Measurements from ENCODE around the gene MMGT1.

Gene MMGT1

GRCh38 chrX:135977611-135978010, 3.8 kb upstream of the MMGT1 start:
- TF ChIP-seq EGR1 (IDR thresholded peaks at IDR 0.05) (no peak), FOXM1 (IDR thresholded peaks at IDR 0.05; ENCODE audit: borderline replicate concordance, low read depth) (no peak), TEAD4 (IDR thresholded peaks at IDR 0.05) (no peak), NFIC (IDR thresholded peaks at IDR 0.05) (no peak), RAD21 (IDR thresholded peaks at IDR 0.05; ENCODE audit: low read depth) (no peak), YY1 (IDR thresholded peaks at IDR 0.05; ENCODE audit: low read depth) (no peak), EP300 (IDR thresholded peaks at IDR 0.05; ENCODE audit: borderline replicate concordance) (no peak), ZBTB7A (IDR thresholded peaks at IDR 0.05; ENCODE audit: low read depth) (no peak), CEBPB (IDR thresholded peaks at IDR 0.05) (no peak), TAF1 (IDR thresholded peaks at IDR 0.05; ENCODE audit: low read depth) (no peak), CREB1 (IDR thresholded peaks at IDR 0.05; ENCODE audit: low read depth) (no peak), TCF12 (IDR thresholded peaks at IDR 0.05; ENCODE audit: low read depth) (no peak)
- TF ChIP-seq, protein P1, sequence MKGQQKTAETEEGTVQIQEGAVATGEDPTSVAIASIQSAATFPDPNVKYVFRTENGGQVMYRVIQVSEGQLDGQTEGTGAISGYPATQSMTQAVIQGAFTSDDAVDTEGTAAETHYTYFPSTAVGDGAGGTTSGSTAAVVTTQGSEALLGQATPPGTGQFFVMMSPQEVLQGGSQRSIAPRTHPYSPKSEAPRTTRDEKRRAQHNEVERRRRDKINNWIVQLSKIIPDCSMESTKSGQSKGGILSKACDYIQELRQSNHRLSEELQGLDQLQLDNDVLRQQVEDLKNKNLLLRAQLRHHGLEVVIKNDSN (IDR thresholded peaks at IDR 0.05) = no peak
- TF ChIP-seq, protein P2, sequence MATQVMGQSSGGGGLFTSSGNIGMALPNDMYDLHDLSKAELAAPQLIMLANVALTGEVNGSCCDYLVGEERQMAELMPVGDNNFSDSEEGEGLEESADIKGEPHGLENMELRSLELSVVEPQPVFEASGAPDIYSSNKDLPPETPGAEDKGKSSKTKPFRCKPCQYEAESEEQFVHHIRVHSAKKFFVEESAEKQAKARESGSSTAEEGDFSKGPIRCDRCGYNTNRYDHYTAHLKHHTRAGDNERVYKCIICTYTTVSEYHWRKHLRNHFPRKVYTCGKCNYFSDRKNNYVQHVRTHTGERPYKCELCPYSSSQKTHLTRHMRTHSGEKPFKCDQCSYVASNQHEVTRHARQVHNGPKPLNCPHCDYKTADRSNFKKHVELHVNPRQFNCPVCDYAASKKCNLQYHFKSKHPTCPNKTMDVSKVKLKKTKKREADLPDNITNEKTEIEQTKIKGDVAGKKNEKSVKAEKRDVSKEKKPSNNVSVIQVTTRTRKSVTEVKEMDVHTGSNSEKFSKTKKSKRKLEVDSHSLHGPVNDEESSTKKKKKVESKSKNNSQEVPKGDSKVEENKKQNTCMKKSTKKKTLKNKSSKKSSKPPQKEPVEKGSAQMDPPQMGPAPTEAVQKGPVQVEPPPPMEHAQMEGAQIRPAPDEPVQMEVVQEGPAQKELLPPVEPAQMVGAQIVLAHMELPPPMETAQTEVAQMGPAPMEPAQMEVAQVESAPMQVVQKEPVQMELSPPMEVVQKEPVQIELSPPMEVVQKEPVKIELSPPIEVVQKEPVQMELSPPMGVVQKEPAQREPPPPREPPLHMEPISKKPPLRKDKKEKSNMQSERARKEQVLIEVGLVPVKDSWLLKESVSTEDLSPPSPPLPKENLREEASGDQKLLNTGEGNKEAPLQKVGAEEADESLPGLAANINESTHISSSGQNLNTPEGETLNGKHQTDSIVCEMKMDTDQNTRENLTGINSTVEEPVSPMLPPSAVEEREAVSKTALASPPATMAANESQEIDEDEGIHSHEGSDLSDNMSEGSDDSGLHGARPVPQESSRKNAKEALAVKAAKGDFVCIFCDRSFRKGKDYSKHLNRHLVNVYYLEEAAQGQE (IDR thresholded peaks at IDR 0.05; ENCODE audit: low read depth) = no peak
- TF ChIP-seq, protein P3, sequence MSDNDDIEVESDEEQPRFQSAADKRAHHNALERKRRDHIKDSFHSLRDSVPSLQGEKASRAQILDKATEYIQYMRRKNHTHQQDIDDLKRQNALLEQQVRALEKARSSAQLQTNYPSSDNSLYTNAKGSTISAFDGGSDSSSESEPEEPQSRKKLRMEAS (IDR thresholded peaks at IDR 0.05) = no peak

DNA sequence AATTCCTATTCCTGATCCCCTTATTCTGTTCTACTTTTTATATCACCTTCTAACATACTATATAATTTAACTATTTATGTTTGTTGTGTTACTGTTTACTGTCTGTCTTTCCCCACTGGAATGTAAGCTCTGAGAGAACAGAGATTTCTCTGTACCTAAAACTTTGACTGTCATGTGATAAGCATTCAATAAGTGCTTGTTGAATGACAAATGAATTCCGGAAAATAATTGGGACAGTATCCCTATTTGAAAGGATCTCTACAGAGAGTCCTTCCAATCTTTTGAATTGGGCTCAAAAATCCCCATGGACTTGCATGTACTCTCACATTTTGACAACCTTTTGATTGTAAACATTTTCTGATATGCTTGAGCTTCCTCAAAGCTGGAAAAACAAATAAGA, 1.6 kb upstream of the MMGT1 start:
- no peak for TF ChIP-seq YY1 (IDR thresholded peaks at IDR 0.05; ENCODE audit: low read depth)
- TF ChIP-seq NFIC (IDR thresholded peaks at IDR 0.05) = no peak
- no peak for TF ChIP-seq ZBTB7A (IDR thresholded peaks at IDR 0.05; ENCODE audit: low read depth)
- no peak for TF ChIP-seq EGR1 (IDR thresholded peaks at IDR 0.05)
- TF ChIP-seq, protein P2 (IDR thresholded peaks at IDR 0.05; ENCODE audit: low read depth) = no peak

GRCh38 chrX:135974279-135974856, 580 bp upstream of the MMGT1 start:
- TF ChIP-seq EGR1 (IDR thresholded peaks at IDR 0.05) = no peak
- TF ChIP-seq, protein P3 (IDR thresholded peaks at IDR 0.05) = no peak
- TF ChIP-seq, protein P2 (IDR thresholded peaks at IDR 0.05; ENCODE audit: low read depth) = no peak
- TF ChIP-seq TCF12 (IDR thresholded peaks at IDR 0.05; ENCODE audit: low read depth) = no peak
- TF ChIP-seq FOXM1 (IDR thresholded peaks at IDR 0.05; ENCODE audit: borderline replicate concordance, low read depth) = no peak
- TF ChIP-seq ZBTB7A (IDR thresholded peaks at IDR 0.05; ENCODE audit: low read depth) = no peak
- TF ChIP-seq YY1 (IDR thresholded peaks at IDR 0.05; ENCODE audit: low read depth) = no peak
- no peak for TF ChIP-seq TAF1 (IDR thresholded peaks at IDR 0.05; ENCODE audit: low read depth)
- TF ChIP-seq NFIC (IDR thresholded peaks at IDR 0.05) = no peak
- no peak for TF ChIP-seq TEAD4 (IDR thresholded peaks at IDR 0.05)
- TF ChIP-seq CREB1 (IDR thresholded peaks at IDR 0.05; ENCODE audit: low read depth) = no peak
- no peak for TF ChIP-seq EP300 (IDR thresholded peaks at IDR 0.05; ENCODE audit: borderline replicate concordance)
- TF ChIP-seq CEBPB (IDR thresholded peaks at IDR 0.05) = no peak

DNA sequence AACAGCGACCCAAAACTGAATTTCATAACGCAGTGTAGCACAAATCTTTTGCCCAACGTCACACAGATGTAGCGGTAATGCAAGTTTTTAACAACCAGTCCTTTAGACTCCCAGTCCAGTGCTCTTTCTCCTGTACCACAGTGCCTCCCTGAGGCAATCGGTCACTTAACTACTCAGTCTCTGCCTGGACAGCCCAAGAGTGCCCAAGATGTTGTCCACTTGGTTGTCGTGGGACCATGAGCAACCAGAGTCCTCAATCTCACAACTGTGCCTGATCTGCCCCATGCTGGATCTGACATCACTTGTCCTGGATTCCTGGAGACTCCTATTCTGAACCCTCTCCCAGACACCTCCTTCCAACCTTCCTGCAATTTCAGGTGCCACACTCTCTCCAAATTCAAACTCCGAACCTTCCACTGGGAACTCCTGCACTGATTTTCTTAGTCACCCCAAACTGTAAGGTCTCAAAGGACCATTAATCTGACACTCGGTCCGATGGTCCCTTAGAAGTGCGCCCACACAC, 702 bp downstream of the MMGT1 start:
- TF ChIP-seq TCF12 (IDR thresholded peaks at IDR 0.05; ENCODE audit: low read depth) = no peak
- no peak for TF ChIP-seq EP300 (IDR thresholded peaks at IDR 0.05; ENCODE audit: borderline replicate concordance)
- TF ChIP-seq TEAD4 (IDR thresholded peaks at IDR 0.05) = no peak
- no peak for TF ChIP-seq ZBTB7A (IDR thresholded peaks at IDR 0.05; ENCODE audit: low read depth)
- TF ChIP-seq NFIC (IDR thresholded peaks at IDR 0.05) = no peak
- no peak for TF ChIP-seq EGR1 (IDR thresholded peaks at IDR 0.05)
- TF ChIP-seq FOXM1 (IDR thresholded peaks at IDR 0.05; ENCODE audit: borderline replicate concordance, low read depth) = no peak
- TF ChIP-seq, protein P3 (IDR thresholded peaks at IDR 0.05) = no peak
- TF ChIP-seq RAD21 (IDR thresholded peaks at IDR 0.05; ENCODE audit: low read depth) = no peak
- TF ChIP-seq CREB1 (IDR thresholded peaks at IDR 0.05; ENCODE audit: low read depth) = no peak
- TF ChIP-seq, protein P1 (IDR thresholded peaks at IDR 0.05) = no peak
- no peak for TF ChIP-seq CEBPB (IDR thresholded peaks at IDR 0.05)
- TF ChIP-seq, protein P2 (IDR thresholded peaks at IDR 0.05; ENCODE audit: low read depth) = no peak
- TF ChIP-seq YY1 (IDR thresholded peaks at IDR 0.05; ENCODE audit: low read depth) = no peak
- TF ChIP-seq TAF1 (IDR thresholded peaks at IDR 0.05; ENCODE audit: low read depth) = no peak

All from Ishikawa (cell line).